Heart right ventricle (tissue), 16 donors: ENCODE data around the gene MYL10. TPM values are rescaled to one million over a fixed set of nuclear protein-coding genes. Genes with fewer than 3 reads are reported as not detected.

Experiments used
- ATAC-seq, 8 donors: fragments of 200-7000 bp; cut with Tn5 transposase; one replicate each; pipeline ENCODE4 v1.9.1; 2020; ENCODE audit warnings: mild to moderate bottlenecking in 8 of 8, moderate library complexity in 8 of 8, moderate number of reproducible peaks in 1 of 8
- DNase-seq, 2 donors: peaks; one replicate each; pipeline ENCODE4 v3.0.0-alpha.2; 2020
- H3K27ac ChIP-seq, 10 donors: fragments of 200-600 bp; sonication (generic) in 2 of 10; one replicate each; pipeline versions ENCODE4 v1.5.0 to v1.8.0; 2020 to 2022; ENCODE audit warnings: mild to moderate bottlenecking in 3 of 10
- H3K27me3 ChIP-seq, 7 donors: fragments of 200-600 bp; one replicate each; pipeline ENCODE4 v1.8.0; 2021 to 2022; ENCODE audit warnings: mild to moderate bottlenecking in 2 of 7
- H3K36me3 ChIP-seq, 9 donors: fragments of 200-600 bp; sonication (generic) in 1 of 9; one replicate each; pipeline versions ENCODE4 v1.5.0 to v1.8.0; 2020 to 2022; ENCODE audit warnings: mild to moderate bottlenecking in 2 of 9
- H3K4me1 ChIP-seq, 9 donors: fragments of 200-600 bp; sonication (generic) in 1 of 9; one replicate each; pipeline versions ENCODE4 v1.5.0 to v1.8.0; 2020 to 2022; ENCODE audit warnings: mild to moderate bottlenecking in 4 of 9
- H3K4me3 ChIP-seq, 10 donors: fragments of 200-600 bp; sonication (generic) in 2 of 10; one replicate each; pipeline versions ENCODE4 v1.5.0 to v1.8.0; 2020 to 2022; ENCODE audit warnings: mild to moderate bottlenecking in 7 of 10, moderate library complexity in 2 of 10
- H3K9me3 ChIP-seq, 11 donors: fragments of 200-600 bp in 10 of 11; sonication (generic) in 2 of 11; one replicate each; pipeline versions ENCODE4 v1.5.0 to v1.8.0; 2013 to 2022; ENCODE audit warnings: mild to moderate bottlenecking in 2 of 11, control low read depth in 1 of 11, moderate library complexity in 1 of 11
- CTCF ChIP-seq, 9 donors: fragments of 200-600 bp; sonication (generic) in 2 of 9; IDR thresholded peaks; one replicate each; pipeline versions ENCODE4 v1.5.0 to v1.8.0; 2021 to 2022; ENCODE audit warnings: antibody characterized with exemption in 9 of 9, mild to moderate bottlenecking in 5 of 9, moderate library complexity in 1 of 9
- whole genome bisulfite sequencing, 2 donors: extraction: QIAGEN DNeasy Blood & Tissue Kit; methylation state at CpG; one replicate each; pipeline ENCODE4 v1.1.7; 2013; ENCODE audit warnings: inconsistent platforms in 1 of 2; 5-methylcytosine and 5-hydroxymethylcytosine counted together
- intact Hi-C, 10 donors: fragments of 100-400 bp; cut with DNase I; formaldehyde crosslinking; loops; one replicate each; pipeline versions ENCODE4 v1.11.1 to v1.14.2; 2022
- polyA plus RNA-seq, 2 donors: library from polyadenylated mRNA; stranded (reverse); fragments of 200-250 nt; gene quantifications; one replicate each; pipeline ENCODE4 v1.2.3, GENCODE V29; 2013
- total RNA-seq, 10 donors: library from RNA; stranded (reverse); fragmentation: NEBNext Ultra II Directional in 3 of 10; extraction: Animal tissue kit (Norgen Biotek cat#: 25700) in 3 of 10; gene quantifications; one replicate each; pipeline versions ENCODE4 v1.2.1 to v1.2.4, GENCODE V29; 2021 to 2023
- donor health status: Arrhythmogenic right ventricular cardiomyopathy.
- donor health status: ischemic (EF 13 %, LVEDD 7.1; RV severe dilation, severe dysfunction).
- donor health status: healthy with polysubstance abuse.
- donor health status: DM: no; HTN: yes; CAD: no.
- donor health status: DM: no; HTN: no; CAD: no.
- donor health status: ischemic (EF 25% LVEDD 6.9; RV normal size, moderate dysfunction).
- donor health status: ischemic (EF 25% LVEDD 5.7; RV mildly dilated, moderate dysfunction).
- donor health status: healthy.
- donor health status: DM: yes; HTN: yes; CAD: no.
- donor health status: Ischemic cardiomyopathy.
- donor health status: ischemic (EF 35%, LVEDD 5.7; RV mildly dilated, moderate dysfunction).
- donor health status: nonischemic (EF 11% LVEDD 7.7; RV severe dilation, severe dysfunction).
- donor health status: DM: yes; HTN: yes; CAD: no.
- donor health status: PGD.
- donor health status: ischemic (EF 29% LVEDD 5.4; RV normal size, mild dysfunction).
- donor health status: nonischemic (EF 23%, LVEDD 6.1; RV moderate dilation, normal function).

MYL10 gene
- total and polyA plus RNA-seq, 12 donors, result not detected

DNA sequence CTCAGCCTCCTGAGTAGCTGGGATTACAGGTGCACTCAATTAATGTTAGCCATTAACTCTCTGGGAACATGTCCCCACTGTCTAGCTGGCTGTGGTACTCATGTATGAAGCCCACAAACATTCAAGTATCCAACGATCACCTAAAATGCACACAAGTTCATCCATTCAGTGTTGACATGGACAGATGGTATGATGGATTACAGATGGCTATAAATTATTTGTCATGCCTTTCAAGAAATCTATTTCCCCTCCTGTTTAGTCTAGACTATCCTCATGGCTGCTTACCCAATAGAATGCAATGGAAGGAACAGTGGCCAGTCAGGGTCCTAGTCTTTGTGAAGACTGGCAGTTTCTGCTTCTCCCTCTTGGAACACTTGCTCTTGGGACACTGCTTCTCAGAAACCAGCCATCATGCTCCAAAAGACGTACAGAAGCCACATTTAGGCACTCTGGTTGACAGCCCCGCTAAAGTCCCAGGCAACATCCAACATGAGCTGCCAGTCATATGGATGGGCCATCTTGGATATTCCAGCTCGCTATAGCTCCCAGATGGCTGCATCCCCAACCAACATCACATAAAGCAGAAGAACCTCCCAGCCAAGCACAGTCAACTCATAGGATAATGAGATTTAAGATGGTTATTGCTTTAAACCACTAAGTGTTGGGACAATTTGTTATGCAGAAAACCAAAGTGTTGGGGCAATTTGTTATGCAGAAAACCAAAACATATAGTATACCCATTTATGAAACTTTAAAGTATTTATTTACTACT is 33.1 kb downstream of the MYL10 start:
- Histone ChIP-seq H3K36me3 (no peaks in the 10 kb centered on the region), H3K27me3 (peaks cover 0 to 4% (median 0%) of the 10 kb centered on the region in 7 donors), H3K27ac (no peak overlapping the region), H3K4me1 (peaks cover 0 to 6% (median 0%) of the 10 kb centered on the region in 9 donors), H3K9me3 (no peaks in the 10 kb centered on the region), H3K4me3 (no peak overlapping the region)
- intact Hi-C loops, result loop anchor here in 2 of 10 donors (5.0 to 10.0 kb wide), 2 partner anchors 649 to 676 kb away; no protein-coding TSS in a partner anchor
- ATAC-seq, result no peak
- TF ChIP-seq CTCF (IDR thresholded peaks at IDR 0.05), result no peak
- no peak for DNase-seq
- 82 to 84% methylated on average over 4 of the region's 4 CpGs for WGBS, 2 donors

- no peak for DNase-seq
- 95 to 100% methylated on average over 1 of the region's 1 CpG for WGBS, 2 donors
- no peaks in the 10 kb centered on the region for H3K9me3 ChIP-seq
- H3K27me3 ChIP-seq, result peaks cover 0 to 4% (median 0%) of the 10 kb centered on the region in 7 donors
- peaks cover 0 to 6% (median 0%) of the 10 kb centered on the region in 9 donors for H3K4me1 ChIP-seq
- intact Hi-C loops, result loop anchor here in 2 of 10 donors (5.0 to 10.0 kb wide), 2 partner anchors 650 to 677 kb away; no protein-coding TSS in a partner anchor
- no peak overlapping the region for H3K27ac ChIP-seq
- no peaks in the 10 kb centered on the region for H3K36me3 ChIP-seq
- no peak overlapping the region for H3K4me3 ChIP-seq
- ATAC-seq, result no peak
- TF ChIP-seq CTCF (IDR thresholded peaks at IDR 0.05), result no peak
These were observed 33.9 kb downstream of the MYL10 start for GRCh38 chr7:101595246-101595645.

GRCh38 chr7:101594790-101595189 is 34.3 kb downstream of the MYL10 start:
- intact Hi-C loops, result loop anchor here in 2 of 10 donors (5.0 to 10.0 kb wide), 2 partner anchors 650 to 678 kb away; no protein-coding TSS in a partner anchor
- ATAC-seq (no peak), DNase-seq (no peak)
- Histone ChIP-seq H3K4me3 (no peak overlapping the region), H3K4me1 (peaks cover 0 to 6% (median 0%) of the 10 kb centered on the region in 9 donors), H3K27me3 (peaks cover 0 to 4% (median 0%) of the 10 kb centered on the region in 7 donors), H3K27ac (no peak overlapping the region), H3K9me3 (no peaks in the 10 kb centered on the region), H3K36me3 (no peaks in the 10 kb centered on the region)
- TF ChIP-seq CTCF (IDR thresholded peaks at IDR 0.05), result no peak
- 88 to 90% methylated on average over 3 of the region's 3 CpGs for WGBS, 2 donors

DNA sequence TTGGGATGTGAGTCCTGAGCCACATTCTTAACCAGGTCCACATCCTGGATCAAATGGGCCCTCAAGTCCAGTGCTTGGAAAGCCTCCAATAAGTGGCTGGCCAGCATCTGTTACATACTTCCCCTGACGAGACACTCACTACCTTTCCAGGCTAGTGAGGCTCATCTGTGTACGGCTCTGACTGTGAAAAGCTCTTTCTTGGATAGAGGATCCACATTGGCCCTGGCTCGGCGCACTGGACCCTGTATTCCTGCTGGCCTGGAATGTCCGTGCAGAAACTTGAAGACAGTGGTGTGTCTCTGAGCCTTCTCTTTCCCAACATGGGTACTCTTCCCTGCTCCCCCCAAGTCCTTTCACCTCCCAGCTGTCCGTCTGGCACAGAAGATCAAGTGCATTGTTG is 35.5 kb downstream of the MYL10 start:
- H3K27me3 ChIP-seq, result peaks cover 0 to 4% (median 0%) of the 10 kb centered on the region in 7 donors
- intact Hi-C loops, result loop anchor here in 1 of 10 donors (10.0 kb wide), 1 partner anchor 651 kb away; no protein-coding TSS in a partner anchor
- no peaks in the 10 kb centered on the region for H3K36me3 ChIP-seq
- ATAC-seq (no peak), DNase-seq (no peak)
- H3K27ac ChIP-seq, result no peak overlapping the region
- no peak for TF ChIP-seq CTCF (IDR thresholded peaks at IDR 0.05)
- WGBS, 2 donors, result 82 to 89% methylated on average over 6 of the region's 6 CpGs
- H3K4me3 ChIP-seq, result no peak overlapping the region
- H3K9me3 ChIP-seq, result no peaks in the 10 kb centered on the region
- no peaks in the 10 kb centered on the region for H3K4me1 ChIP-seq
